HG03469 (cell line): ENCODE measurements around the gene MKRN2OS.

ENCODE experiments used
- ATAC-seq: cut with Tn5 transposase; IDR thresholded peaks from one replicate; pipeline ENCODE4 v1.9.1; 2021; ENCODE audit warnings: mild to moderate bottlenecking, moderate library complexity, moderate number of reproducible peaks; ENCODE audit not compliant: unreplicated experiment

The MKRN2OS gene

GRCh38 chr3:12515631-12516030, 29.7 kb downstream of the MKRN2OS start:
- ATAC-seq: no peak

DNA sequence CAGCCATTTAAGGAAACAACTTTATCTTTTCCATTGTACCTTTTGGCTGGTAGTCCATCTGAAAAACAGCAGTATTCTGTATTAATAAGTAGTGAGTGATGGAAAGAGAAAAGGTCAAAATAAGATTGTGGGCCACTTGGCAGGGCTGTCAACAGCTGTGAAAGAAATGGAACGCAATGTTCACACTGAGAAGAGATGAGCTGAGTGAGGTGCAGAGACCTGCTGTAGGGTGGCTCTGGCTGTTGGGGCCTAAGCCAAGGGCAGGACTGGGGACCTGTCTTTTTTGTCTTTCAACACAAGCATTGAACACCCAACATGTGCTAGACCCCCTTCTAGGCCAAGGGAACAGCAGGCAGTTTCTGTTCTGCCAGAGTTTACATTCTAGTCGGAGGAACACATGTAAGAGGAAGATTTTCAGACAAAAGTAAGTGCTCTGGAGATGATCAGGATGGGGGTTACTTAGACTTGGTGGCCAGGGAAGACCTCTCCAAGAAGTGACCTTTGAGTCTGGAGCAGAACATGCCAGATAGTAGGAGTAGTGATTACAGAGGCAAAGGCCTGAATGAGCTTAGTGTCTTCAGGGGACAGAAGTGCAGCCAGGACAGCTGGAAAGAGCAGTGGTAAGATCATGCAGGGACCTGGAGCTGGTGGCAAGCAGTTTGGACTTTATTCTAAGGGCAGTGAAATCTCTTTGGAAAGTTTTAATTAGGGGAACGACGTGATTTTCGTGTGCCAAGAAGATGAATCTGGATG, 31.4 kb downstream of the MKRN2OS start:
- ATAC-seq: no peak

DNA sequence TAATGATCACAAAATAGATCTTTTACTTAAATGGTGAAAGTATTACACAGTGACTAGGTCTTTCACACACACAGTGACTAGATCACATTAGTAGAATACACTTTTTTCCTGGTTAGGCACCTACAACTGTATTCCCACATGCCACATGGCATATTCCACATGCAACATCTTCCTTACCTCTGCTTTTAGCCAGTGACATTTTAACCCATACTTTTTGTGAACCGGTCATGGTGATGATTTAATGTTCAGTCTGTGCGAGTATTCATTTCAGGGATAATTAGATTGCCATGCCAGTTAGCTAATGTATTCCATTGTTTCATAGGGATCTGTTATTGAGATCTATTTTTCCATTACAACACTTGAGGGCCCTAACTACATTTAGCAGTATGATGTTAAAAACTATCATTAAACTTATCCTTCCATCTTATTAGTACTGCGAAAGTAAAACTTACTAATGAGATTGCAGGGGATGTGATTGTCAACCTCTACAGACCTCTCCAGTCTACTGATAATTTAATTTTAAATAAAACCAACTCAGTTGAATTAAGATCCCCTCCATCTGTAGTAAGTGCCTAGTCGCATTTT, 32.7 kb downstream of the MKRN2OS start:
- no peak for ATAC-seq

DNA sequence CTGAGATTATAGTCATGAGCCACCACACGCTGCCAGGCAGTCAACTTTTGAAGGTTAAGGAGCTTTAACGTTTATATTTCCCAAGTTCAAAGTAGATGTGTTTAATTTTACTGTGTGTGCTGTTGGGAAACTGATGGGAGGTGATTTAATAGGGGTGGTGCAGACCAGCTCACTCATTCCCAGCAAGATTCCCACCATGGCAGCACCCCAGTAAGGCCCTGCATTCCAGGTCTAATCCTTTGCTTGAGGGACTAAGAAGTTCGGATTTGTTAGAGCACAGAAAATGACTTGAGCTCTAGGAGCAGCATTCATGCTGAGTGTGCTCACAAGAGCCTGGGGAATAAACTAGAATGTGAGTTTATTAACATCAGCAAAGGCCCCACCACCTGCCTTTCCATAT, 35.8 kb downstream of the MKRN2OS start:
- ATAC-seq: no peak

- no peak for ATAC-seq
Observed at GRCh38 chr3:12508291-12508700, 37.0 kb downstream of the MKRN2OS start.

GRCh38 chr3:12507591-12508281, 37.6 kb downstream of the MKRN2OS start:
- no peak for ATAC-seq

GRCh38 chr3:12506201-12506709, 39.0 kb downstream of the MKRN2OS start:
- ATAC-seq: no peak

DNA sequence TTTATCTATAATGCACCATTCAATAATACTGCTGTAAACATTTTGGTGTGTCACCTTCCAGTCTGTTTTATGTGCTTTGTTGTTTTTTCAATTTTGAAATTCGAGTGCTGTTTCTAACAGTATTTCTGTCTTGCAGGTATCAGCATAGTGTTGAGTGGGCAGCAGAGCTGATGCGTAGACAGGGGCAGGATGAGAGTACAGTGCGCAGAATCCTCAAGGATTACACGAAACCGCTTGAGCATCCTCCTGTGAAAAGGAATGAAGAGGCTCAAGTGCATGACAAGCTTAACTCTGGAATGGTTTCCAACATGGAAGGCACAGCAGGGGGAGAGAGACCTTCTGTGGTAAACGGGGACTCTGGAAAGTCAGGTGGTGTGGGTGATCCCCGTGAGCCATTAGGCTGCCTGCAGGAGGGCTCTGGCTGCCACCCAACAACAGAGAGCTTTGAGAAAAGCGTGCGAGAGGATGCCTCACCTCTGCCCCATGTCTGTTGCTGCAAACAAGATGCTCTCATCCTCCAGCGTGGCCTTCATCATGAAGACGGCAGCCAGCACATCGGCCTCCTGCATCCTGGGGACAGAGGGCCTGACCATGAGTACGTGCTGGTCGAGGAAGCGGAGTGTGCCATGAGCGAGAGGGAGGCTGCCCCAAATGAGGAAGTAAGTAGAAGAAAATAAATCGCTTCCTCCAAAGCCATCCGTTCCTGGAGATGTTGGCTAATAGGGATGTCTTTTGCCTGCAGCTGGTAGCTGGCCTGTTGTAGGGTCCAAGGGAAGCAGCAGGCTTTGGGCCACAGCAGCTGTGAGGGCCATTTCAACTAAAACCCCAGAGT, 42.0 kb downstream of the MKRN2OS start:
- no peak for ATAC-seq

DNA sequence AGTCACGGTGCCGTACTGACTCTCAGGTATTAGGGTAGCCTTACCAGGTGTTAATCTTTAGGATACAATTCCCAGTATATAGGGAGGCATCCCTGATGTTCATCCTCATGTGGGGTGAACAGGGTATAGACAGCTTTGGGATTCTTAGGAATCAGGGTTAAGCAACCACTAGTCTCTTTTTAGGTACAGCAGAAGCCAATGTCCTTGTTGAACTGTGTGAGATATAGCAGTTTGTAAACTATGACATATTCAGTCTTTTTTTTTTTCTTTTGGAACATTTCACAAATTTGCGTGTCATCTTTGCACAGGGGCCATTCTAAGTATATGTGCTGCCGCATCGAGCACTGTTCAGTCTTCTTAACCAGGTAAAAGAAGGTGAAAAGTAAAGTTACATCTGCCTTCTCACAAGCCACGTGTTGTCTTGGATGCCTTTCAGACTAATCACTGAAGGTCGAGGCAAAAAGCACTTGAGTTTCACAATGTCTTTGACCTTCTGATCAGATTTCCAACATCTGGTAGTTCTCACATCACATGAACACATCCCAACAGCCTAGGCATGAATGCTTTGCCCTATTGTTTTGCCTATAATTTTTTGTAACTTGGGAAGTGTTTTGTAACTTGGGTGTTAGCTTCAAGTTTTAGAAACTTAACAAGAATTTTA, 43.8 kb downstream of the MKRN2OS start:
- no peak for ATAC-seq

GRCh38 chr3:12499474-12499873, 45.8 kb downstream of the MKRN2OS start:
- ATAC-seq: no peak

DNA sequence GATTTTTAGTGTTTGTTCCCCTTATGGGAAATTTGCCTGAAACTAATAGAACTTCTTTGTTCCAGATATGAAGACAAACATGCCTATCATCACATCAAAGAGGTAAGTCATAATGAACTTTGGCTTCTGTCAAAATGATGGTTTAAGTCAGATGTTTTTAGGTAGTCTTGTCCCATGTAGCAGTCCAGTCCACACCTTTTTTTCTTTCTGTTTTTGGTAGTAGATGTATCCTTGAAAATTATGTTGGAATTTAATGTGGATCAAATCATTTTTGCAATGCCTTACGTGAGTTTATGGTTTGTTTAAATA, 48.9 kb downstream of the MKRN2OS start:
- ATAC-seq: no peak

DNA sequence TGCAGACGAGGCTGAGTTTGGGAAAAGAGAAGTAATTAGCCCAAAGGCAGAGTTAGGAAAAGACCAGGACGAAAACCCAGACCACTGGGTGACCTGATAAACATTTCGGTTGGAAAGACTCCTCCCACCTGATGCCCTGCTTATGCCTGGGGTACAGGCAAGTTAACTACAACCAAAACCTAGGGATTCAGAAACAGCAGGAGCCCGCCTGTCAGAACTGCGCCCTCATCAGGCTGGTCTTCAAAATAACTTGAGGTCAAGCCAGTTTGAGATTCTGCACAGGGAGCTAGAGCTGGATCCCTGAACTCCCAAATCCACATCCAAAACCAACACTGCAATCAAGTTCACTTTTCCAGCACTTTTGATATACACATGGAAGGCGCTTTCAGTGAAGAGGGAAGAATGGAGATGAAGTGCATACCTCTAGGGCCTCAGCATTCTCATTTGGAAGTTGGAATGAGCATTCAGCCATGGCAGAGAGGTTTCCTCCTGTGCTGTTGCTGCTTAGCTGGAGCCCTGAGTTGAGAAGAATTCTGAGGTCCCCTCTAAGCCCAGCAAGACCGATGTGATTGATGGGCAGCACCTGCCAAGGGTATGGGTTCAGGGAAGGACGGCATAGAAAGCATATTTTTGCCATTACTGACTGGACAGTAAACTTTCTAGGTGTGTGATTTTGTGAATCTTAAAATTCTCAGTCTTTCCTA, 49.4 kb downstream of the MKRN2OS start:
- ATAC-seq: no peak

- ATAC-seq: no peak
Observed at GRCh38 chr3:12490547-12490946, 54.8 kb downstream of the MKRN2OS start.

DNA sequence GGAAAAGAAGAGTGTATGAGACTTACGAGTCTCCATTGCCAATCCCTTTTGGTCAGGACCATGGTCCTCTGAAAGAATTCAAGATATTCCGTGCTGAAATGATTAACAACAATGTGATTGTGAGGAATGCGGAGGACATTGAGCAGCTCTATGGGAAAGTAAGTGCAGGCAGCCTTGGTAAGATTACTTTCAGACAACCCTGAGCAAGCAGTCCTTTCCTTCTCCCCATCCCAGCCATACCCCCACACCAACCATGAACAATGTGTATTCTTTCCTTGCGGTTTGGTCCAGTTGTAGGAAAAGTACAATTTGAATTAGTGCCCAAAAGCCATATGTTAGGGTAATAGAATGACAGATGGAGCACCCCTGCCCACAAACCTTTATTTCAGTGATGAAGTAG, 55.5 kb downstream of the MKRN2OS start:
- ATAC-seq: no peak
